GM12873 (cell line): ENCODE data around the gene ERMP1.

Experiments used
- TF ChIP-seq, protein P1 (sequence below): IDR thresholded peaks from 2 replicates; pipeline ENCODE4 v1.5.1; 2012; ENCODE audit warnings: low read depth, mild to moderate bottlenecking, moderate library complexity, low read length, control low read depth; ENCODE audit not compliant: insufficient read depth; ENCODE audit errors: missing control alignments

ERMP1 gene

DNA sequence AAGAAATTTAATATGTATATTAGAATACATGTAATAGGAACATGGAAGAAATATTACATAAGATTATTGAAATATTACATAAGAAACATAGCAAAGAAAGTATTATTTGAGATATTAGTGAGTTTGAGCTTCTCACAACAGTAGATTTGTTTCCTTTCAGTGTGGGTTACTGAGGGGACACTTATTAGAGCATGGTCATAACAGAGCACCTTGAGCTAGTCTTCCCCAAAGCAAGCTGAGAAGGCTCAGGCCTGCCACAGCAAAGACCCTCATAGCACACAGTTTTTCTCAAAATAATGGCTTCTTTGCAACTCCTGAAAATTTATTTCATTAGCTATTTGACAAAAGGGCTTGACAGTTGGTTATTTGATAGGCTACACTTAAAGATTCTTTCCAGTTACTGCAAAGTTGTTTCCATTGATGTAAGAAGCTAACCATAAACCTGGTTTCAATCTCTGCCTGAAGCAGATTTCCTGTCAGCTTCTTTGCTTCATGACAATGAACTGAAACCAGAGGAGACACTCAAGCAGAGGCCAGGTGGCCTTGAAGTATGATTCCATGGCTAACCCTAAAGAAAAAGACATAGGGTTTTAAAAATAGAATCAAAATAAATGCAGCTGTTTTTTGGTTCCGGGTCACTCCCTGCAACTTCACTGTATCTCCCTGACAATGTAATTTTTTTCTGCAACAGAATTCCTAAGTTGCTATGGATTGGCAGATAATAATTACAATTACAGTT, 68.6 kb downstream of the ERMP1 start:
- TF ChIP-seq, protein P1, sequence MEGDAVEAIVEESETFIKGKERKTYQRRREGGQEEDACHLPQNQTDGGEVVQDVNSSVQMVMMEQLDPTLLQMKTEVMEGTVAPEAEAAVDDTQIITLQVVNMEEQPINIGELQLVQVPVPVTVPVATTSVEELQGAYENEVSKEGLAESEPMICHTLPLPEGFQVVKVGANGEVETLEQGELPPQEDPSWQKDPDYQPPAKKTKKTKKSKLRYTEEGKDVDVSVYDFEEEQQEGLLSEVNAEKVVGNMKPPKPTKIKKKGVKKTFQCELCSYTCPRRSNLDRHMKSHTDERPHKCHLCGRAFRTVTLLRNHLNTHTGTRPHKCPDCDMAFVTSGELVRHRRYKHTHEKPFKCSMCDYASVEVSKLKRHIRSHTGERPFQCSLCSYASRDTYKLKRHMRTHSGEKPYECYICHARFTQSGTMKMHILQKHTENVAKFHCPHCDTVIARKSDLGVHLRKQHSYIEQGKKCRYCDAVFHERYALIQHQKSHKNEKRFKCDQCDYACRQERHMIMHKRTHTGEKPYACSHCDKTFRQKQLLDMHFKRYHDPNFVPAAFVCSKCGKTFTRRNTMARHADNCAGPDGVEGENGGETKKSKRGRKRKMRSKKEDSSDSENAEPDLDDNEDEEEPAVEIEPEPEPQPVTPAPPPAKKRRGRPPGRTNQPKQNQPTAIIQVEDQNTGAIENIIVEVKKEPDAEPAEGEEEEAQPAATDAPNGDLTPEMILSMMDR: no peak

DNA sequence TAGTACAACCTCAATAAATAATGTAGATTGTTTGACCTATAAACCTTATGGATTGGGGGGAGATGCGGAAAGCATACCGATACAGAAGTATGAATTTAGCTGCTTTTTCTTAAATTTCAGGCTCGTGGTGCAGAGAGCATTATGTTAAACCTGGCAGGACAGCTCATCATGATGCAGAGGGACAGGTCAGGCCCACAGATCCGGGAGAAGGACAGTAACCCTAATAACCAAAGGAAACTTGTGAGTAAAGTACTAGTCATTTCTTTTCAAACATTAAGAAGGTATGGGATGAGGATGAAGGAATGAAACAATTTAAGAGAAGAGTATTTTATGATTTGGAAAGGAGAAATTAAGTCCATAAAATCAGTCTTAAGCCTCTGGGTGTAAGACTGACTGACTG, 70.5 kb downstream of the ERMP1 start:
- TF ChIP-seq, protein P1: no peak

DNA sequence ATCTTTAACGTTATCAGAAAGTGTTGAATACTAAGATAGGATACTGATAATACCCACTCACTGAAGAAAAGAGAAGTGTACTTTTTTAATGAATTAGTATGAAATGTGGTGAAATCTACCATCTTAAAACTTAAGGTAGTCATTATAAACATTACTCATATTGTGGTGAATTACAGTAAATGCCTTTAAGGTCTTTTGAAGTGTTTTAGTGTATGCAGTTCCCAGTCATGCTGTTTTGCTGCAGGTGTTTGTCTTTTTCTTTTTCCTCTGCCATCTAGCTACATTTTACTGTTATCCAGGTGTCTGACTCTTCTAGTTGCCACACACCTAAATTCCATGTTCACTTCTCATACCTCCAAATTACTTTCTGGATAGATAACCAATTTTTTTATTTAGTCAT, 72.6 kb downstream of the ERMP1 start:
- TF ChIP-seq, protein P1: no peak

DNA sequence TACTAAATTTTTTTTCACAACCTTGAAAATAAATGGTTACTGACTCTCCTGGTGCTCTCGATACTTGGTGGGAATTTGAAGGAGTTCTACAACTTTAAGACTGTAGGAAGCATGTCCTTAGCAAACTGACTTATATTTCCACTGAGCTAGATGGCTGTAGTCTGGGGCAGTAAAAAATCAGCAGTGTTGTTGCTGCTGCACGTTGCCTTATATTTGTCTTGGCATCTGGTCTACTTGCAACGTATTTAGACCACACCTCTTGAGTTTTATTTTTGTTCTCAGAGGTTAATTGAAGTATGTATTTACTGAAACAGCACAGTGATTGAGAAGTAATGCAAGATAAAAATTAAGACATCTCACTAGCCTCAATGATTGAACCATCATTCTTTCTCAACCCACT, 76.3 kb downstream of the ERMP1 start:
- TF ChIP-seq, protein P1: no peak

DNA sequence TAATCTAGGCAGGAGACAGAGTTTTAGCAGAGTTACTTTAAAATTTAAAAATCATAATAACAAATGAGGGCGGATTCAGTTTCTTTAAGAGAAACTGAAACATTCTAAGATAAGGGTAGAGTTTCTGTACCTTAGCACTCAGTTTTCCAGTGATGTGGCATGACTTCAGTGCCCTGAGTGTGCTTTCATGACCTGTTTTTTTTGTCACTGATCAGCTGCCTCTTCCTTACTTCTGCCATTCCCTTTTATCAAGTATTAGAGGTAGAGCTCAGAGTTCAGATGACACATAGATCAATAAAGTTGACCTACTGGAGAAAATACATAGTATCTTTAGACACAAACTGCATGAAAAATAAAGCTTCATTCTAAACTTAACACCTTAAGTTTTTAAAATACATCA, 82.3 kb downstream of the ERMP1 start:
- TF ChIP-seq, protein P1: no peak

DNA sequence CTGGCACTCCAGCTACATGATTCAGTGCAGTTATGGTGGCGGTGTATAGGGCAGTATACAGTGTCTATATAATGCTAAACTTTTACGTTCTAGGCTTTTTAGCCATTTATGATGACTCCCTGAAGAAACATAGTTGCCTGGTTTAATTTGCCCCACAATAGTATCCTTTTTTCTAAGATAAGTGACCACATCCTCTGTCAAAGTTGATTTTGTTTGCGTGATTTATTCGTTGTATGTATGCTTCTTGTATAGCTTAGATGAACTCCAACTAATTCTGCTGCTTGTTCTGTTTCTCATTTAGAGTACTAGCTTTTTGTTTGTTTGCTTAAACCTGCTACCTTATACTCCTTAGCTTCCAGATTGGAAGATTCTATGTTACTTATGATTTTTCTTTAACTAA, 83.6 kb downstream of the ERMP1 start:
- TF ChIP-seq, protein P1: no peak

DNA sequence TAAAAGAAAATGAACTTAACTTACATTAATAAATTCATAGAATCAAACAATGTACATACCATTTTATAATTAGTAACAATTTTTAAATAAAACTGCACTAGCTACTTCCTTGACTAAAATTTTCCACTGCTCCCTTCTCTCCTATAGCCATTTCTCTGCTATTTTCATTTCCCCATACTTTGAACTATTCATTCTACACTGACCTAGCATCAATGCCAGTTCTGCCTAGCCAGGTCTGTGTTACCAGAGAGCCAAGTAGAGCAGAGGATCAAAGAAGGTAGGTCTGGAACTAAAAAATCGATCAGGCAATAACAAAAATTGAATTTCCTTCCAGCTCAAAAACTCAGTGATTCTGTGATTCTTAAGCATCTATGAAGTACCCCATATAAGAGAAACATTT, 84.5 kb downstream of the ERMP1 start:
- TF ChIP-seq, protein P1: no peak
